Fibroblast of pulmonary artery (primary cell): Measurements from ENCODE around the gene OSBP2.

ENCODE experiments used
- DNase-seq: peaks from one replicate; pipeline ENCODE4 v3.0.0-alpha.2; 2010; ENCODE audit warnings: low read depth
- H3K4me3 ChIP-seq: replicated peaks from 2 replicates; pipeline ENCODE4 v1.5.1; 2011; ENCODE audit warnings: low read depth, mild to moderate bottlenecking, control low read depth, low read length, moderate library complexity
- TF ChIP-seq, protein P1 (sequence below): IDR thresholded peaks from 2 replicates; pipeline ENCODE4 v1.5.1; 2011; ENCODE audit warnings: mild to moderate bottlenecking, control low read depth, low read length, inconsistent platforms; ENCODE audit errors: missing control alignments

The OSBP2 gene

GRCh38 chr22:30742291-30743256, 47.9 kb downstream of the OSBP2 start:
- TF ChIP-seq, protein P1, sequence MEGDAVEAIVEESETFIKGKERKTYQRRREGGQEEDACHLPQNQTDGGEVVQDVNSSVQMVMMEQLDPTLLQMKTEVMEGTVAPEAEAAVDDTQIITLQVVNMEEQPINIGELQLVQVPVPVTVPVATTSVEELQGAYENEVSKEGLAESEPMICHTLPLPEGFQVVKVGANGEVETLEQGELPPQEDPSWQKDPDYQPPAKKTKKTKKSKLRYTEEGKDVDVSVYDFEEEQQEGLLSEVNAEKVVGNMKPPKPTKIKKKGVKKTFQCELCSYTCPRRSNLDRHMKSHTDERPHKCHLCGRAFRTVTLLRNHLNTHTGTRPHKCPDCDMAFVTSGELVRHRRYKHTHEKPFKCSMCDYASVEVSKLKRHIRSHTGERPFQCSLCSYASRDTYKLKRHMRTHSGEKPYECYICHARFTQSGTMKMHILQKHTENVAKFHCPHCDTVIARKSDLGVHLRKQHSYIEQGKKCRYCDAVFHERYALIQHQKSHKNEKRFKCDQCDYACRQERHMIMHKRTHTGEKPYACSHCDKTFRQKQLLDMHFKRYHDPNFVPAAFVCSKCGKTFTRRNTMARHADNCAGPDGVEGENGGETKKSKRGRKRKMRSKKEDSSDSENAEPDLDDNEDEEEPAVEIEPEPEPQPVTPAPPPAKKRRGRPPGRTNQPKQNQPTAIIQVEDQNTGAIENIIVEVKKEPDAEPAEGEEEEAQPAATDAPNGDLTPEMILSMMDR: no peak
- no peak for DNase-seq
- H3K4me3 ChIP-seq: no peak overlapping the region

DNA sequence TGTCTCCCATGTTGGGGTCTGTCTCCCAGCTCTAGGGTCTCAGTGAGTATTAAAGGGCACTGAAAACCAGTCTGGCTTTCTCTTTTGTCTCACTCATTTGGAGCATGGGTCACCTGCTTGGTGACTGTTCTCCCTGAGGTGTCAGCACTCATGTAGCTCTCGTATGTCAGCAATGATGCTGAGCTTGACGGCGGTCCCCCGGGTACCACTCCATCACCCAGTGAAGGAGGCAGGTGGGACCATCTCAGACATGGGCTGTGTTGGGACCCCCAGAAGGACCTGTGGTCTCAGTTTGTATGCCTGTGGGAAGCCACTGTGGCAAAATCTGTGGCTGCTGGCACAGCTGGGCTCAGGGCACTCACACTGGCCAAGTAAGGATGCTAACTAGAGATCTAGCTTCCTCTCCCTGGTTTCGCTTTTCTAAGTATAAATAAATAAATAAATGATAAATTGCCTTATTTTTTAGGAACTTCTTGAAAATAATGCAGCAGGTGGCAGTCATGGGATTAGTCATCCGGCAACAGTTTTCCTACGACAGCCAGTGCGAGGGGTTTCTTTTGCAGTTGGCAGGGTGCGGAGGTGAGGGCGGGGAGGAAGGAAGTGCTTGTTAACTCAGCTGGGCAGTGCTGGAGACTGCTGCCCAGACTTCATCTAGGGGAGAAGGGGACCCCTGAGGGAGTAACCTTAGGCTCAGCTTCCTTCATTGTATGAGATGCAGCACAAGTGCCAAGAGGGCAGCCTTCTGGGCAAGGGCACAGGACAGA, 48.8 kb downstream of the OSBP2 start:
- no peak for DNase-seq
- TF ChIP-seq, protein P1: no peak

GRCh38 chr22:30744224-30744623, 49.5 kb downstream of the OSBP2 start:
- no peak for DNase-seq
- TF ChIP-seq, protein P1: no peak
- H3K4me3 ChIP-seq: no peak overlapping the region

More for the DNA sequence above, 48.8 kb downstream of the OSBP2 start:
- H3K4me3 ChIP-seq: no peak overlapping the region

DNA sequence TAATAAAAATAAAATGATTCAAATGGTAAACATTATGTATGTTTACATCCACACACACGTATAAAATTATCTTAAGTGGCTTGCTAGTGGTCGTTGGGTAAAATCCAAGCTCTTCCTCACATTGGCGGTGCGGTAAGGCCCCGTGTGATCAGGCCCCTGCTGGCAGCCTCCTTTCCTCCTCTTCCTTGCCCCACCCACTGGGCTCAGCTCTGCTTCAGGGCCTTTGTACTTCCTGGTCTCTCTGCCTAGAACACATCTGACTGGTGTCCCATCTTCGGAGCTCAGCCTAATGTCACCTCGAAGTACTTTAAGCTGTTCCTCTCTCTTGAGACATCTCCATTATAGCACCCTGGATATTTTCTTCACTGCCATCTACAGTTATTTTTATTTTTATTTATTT, 52.8 kb downstream of the OSBP2 start:
- TF ChIP-seq, protein P1: no peak
- no peak overlapping the region for H3K4me3 ChIP-seq
- DNase-seq: no peak

GRCh38 chr22:30749272-30749671, 54.6 kb downstream of the OSBP2 start:
- TF ChIP-seq, protein P1: no peak
- no peak overlapping the region for H3K4me3 ChIP-seq
- no peak for DNase-seq

GRCh38 chr22:30749849-30750248, 55.2 kb downstream of the OSBP2 start:
- TF ChIP-seq, protein P1: no peak
- H3K4me3 ChIP-seq: no peak overlapping the region
- no peak for DNase-seq
